Germinal center (tissue), 1 donor: Measurements from ENCODE around the gene RBM5.

ENCODE experiments used
- DNase-seq: peaks from one replicate; pipeline ENCODE4 v3.0.0; 2012; ENCODE audit warnings: mixed read lengths, low spot score

RBM5 gene

GRCh38 chr3:50138266-50139200, 49.8 kb downstream of the RBM5 start:
- no peak for DNase-seq

- DNase-seq, result no peak
Observed at GRCh38 chr3:50139308-50139707, 50.6 kb downstream of the RBM5 start.

- DNase-seq, result no peak
Observed at GRCh38 chr3:50139718-50140423, 51.2 kb downstream of the RBM5 start.

- DNase-seq, result no peak
Observed at GRCh38 chr3:50140990-50141389, 52.3 kb downstream of the RBM5 start.

GRCh38 chr3:50146316-50146901, 57.7 kb downstream of the RBM5 start:
- DNase-seq, result no peak

- DNase-seq, result no peak
Observed at GRCh38 chr3:50147016-50147415, 58.3 kb downstream of the RBM5 start.

GRCh38 chr3:50147447-50147846, 58.7 kb downstream of the RBM5 start:
- DNase-seq, result no peak

- no peak for DNase-seq
Observed at GRCh38 chr3:50147861-50148260, 59.1 kb downstream of the RBM5 start.

- no peak for DNase-seq
Observed at GRCh38 chr3:50150404-50150750, 61.7 kb downstream of the RBM5 start.

GRCh38 chr3:50150863-50151686, 62.4 kb downstream of the RBM5 start:
- DNase-seq, result no peak

- DNase-seq, result no peak
Observed at GRCh38 chr3:50151728-50152127, 63.0 kb downstream of the RBM5 start.

- DNase-seq, result no peak
Observed at GRCh38 chr3:50153782-50154475, 65.2 kb downstream of the RBM5 start.

GRCh38 chr3:50154476-50154839, 65.7 kb downstream of the RBM5 start:
- DNase-seq, result no peak

GRCh38 chr3:50154840-50155490, 66.2 kb downstream of the RBM5 start, which contains the start of gene SEMA3F:
TSS of gene SEMA3F (plus strand) at chr3:50155324. CDS start at chr3:50159623, 4,299 bp downstream.
- peak; percentile 96 for DNase-seq

- no peak for DNase-seq
Observed at GRCh38 chr3:50155491-50155878, 66.8 kb downstream of the RBM5 start.

- DNase-seq, result no peak
Observed at GRCh38 chr3:50155891-50156290, 67.2 kb downstream of the RBM5 start.

- DNase-seq, result no peak
Observed at GRCh38 chr3:50156549-50157493, 68.1 kb downstream of the RBM5 start.

GRCh38 chr3:50157827-50158529, 69.3 kb downstream of the RBM5 start:
- no peak for DNase-seq

GRCh38 chr3:50158530-50159146, 69.9 kb downstream of the RBM5 start:
- no peak for DNase-seq
